Adipocyte (in vitro differentiated cells): ENCODE results near the gene HLA-G.
"Not testable (repeated sequence)": the region's sequence is repeated elsewhere in the genome, so short reads cannot be mapped to it uniquely, and the experiment has no call there.

Source experiments
- DNase-seq: peaks from one replicate; pipeline ENCODE4 v3.0.0-alpha.2; 2015; ENCODE audit warnings: low read depth
- H3K27me3 ChIP-seq: replicated peaks from 2 replicates; pipeline ENCODE4 v1.7.0; 2013; ENCODE audit warnings: mild to moderate bottlenecking, low read length, moderate library complexity; ENCODE audit not compliant: control insufficient read depth, insufficient read depth
- H3K36me3 ChIP-seq: 2 replicates; pipeline ENCODE4 v1.7.0; 2013; ENCODE audit warnings: low read length, mild to moderate bottlenecking, moderate library complexity; ENCODE audit not compliant: control insufficient read depth, insufficient read depth, severe bottlenecking
- H3K4me1 ChIP-seq: 2 replicates; pipeline ENCODE4 v1.7.0; 2013; ENCODE audit warnings: mild to moderate bottlenecking, low read length, moderate library complexity; ENCODE audit not compliant: control insufficient read depth, insufficient read depth
- H3K4me3 ChIP-seq: 2 replicates; pipeline ENCODE4 v1.7.0; 2013; ENCODE audit warnings: mild to moderate bottlenecking, low read length, moderate library complexity
- H3K9ac ChIP-seq: 2 replicates; pipeline ENCODE4 v1.7.0; 2013; ENCODE audit warnings: mild to moderate bottlenecking, low read length, moderate library complexity
- H3K9me3 ChIP-seq: 2 replicates; pipeline ENCODE4 v1.7.0; 2013; ENCODE audit warnings: mild to moderate bottlenecking, low read length, moderate library complexity; ENCODE audit not compliant: control insufficient read depth

Gene HLA-G

DNA sequence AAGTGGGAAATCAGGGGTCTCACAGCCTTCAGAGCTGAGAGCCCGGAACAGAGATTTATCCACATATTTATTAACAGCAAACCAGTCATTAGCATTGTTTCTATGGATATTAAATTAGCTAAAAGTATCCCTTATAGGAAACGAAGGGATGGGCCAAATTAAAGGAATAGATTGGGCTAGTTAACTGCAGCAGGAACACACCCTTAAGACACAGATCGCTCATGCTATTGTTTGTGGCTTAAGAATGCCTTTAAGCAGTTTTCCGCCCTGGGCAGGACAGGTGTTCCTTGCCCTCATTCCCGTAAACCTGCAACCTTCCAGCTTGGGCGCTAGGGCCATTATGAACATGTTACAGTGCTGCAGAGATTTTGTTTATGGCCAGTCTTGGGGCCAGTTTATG, 48.1 kb downstream of the HLA-G start:
- not testable (repeated sequence) for H3K9me3 ChIP-seq, H3K4me3 ChIP-seq, H3K36me3 ChIP-seq, H3K4me1 ChIP-seq, H3K9ac ChIP-seq, H3K27me3 ChIP-seq, DNase-seq
